Measurements from ENCODE around the gene SLC16A9.
"Not testable (repeated sequence)": the region's sequence is repeated elsewhere in the genome, so short reads cannot be mapped to it uniquely, and the experiment has no call there.

GRCh38 chr10:59744156-59744555 is 34.5 kb upstream of the SLC16A9 start:
- not testable (repeated sequence) for TF ChIP-seq CTCF (conservative IDR thresholded peaks at IDR 0.05); ZFX (IDR thresholded peaks at IDR 0.05)

Measured in C4-2B (cell line).